Vagina (tissue), 2 donors: ENCODE data around the gene FOXP2.

Experiments used
- CTCF ChIP-seq, 3 experiments: fragments of 450-650 bp in 2 of 3; fragments of 200-600 bp in 1 of 3; sonication (generic) in 1 of 3; IDR thresholded peaks; one replicate each; pipeline ENCODE4 v1.5.1; 2017 to 2019; ENCODE audit warnings: antibody characterized with exemption in 3 of 3, mild to moderate bottlenecking in 2 of 3, moderate library complexity in 2 of 3
- POLR2A ChIP-seq, 2 donors: fragments of 450-650 bp; IDR thresholded peaks; one replicate each; pipeline ENCODE4 v1.6.1; 2017; ENCODE audit warnings: antibody characterized with exemption in 2 of 2, mild to moderate bottlenecking in 2 of 2, moderate library complexity in 2 of 2
- POLR2AphosphoS5 ChIP-seq, 2 donors: sonication (generic); formaldehyde crosslinking; IDR thresholded peaks; one replicate each; pipeline ENCODE4 v1.9.0; 2017; ENCODE audit warnings: antibody characterized with exemption in 2 of 2, mild to moderate bottlenecking in 2 of 2, low read depth in 1 of 2; ENCODE audit not compliant: insufficient read depth in 1 of 2

- TF ChIP-seq CTCF (IDR thresholded peaks at IDR 0.05) (no peak), POLR2AphosphoS5 (IDR thresholded peaks at IDR 0.05; ENCODE audit: insufficient read depth in 1 of 2, low read depth in 1 of 2) (no peak), POLR2A (IDR thresholded peaks at IDR 0.05) (no peak)
Observed at GRCh38 chr7:114504586-114504985, 90.0 kb downstream of the FOXP2 start.
